Adrenal gland (tissue), 12 donors: ENCODE data around the gene SORBS1. TPM values are rescaled to one million over a fixed set of nuclear protein-coding genes. Genes with fewer than 3 reads are reported as not detected.

Experiments
- DNase-seq, 7 donors: peaks; one replicate each; pipeline ENCODE4 v3.0.0-alpha.2; 2019 to 2020
- H3K27ac ChIP-seq, 5 donors: fragments of 200-600 bp; sonication (generic) in 4 of 5; 1 replicate in 3 of 5; 2 replicates in 2 of 5; pipeline versions ENCODE4 v1.5.1 to v1.8.0; 2016 to 2020; ENCODE audit warnings: mild to moderate bottlenecking in 1 of 5
- H3K27me3 ChIP-seq: fragments of 200-600 bp; 2 replicates; pipeline ENCODE4 v1.8.0; 2021
- H3K36me3 ChIP-seq, 2 donors: fragments of 200-600 bp; replicated peaks in 1 of 2; 1 replicate in 1 of 2; 2 replicates in 1 of 2; pipeline versions ENCODE4 v1.5.1 to v1.8.0; 2018 to 2022
- H3K4me1 ChIP-seq, 2 donors: fragments of 200-600 bp; replicated peaks in 1 of 2; 1 replicate in 1 of 2; 2 replicates in 1 of 2; pipeline versions ENCODE4 v1.5.1 to v1.8.0; 2018 to 2021
- H3K4me3 ChIP-seq, 4 donors: fragments of 200-600 bp; sonication (generic) in 3 of 4; one replicate each; pipeline ENCODE4 v1.5.1; 2016 to 2018
- H3K9me3 ChIP-seq, 3 donors: fragments of 200-600 bp; sonication (generic) in 1 of 3; replicated peaks in 1 of 3; 1 replicate in 2 of 3; 2 replicates in 1 of 3; pipeline versions ENCODE4 v1.5.1 to v1.8.0; 2016 to 2021
- CTCF ChIP-seq, 6 experiments: fragments of 450-650 bp in 4 of 6; fragments of 200-600 bp in 2 of 6; sonication (generic) in 1 of 6; IDR thresholded peaks; 1 replicate in 5 of 6; 2 replicates in 1 of 6; pipeline versions ENCODE4 v1.5.1 to v1.8.0; 2016 to 2021; ENCODE audit warnings: antibody characterized with exemption in 6 of 6, mild to moderate bottlenecking in 2 of 6, moderate library complexity in 1 of 6
- POLR2A ChIP-seq, 2 donors: fragments of 450-650 bp; IDR thresholded peaks; one replicate each; pipeline ENCODE4 v1.6.1; 2017; ENCODE audit warnings: antibody characterized with exemption in 2 of 2, mild to moderate bottlenecking in 2 of 2, moderate library complexity in 1 of 2
- WGBS, 4 donors: extraction: QIAGEN DNeasy Blood & Tissue Kit in 2 of 4; methylation state at CpG; one replicate each; pipeline versions ENCODE4 v1.1.5 to v1.1.7; 2013 to 2017; 5-methylcytosine and 5-hydroxymethylcytosine counted together
- intact Hi-C, 2 donors: fragments of 100-400 bp; cut with DNase I; formaldehyde crosslinking; loops; one replicate each; pipeline versions ENCODE4 v1.14.1 to v1.15.0; 2022 to 2023
- polyA plus RNA-seq, 3 donors: library from polyadenylated mRNA; stranded (reverse); fragments of 200-250 nt in 2 of 3; fragments of 350-450 nt in 1 of 3; fragmentation: Illumina TruSeq in 1 of 3; extraction: RNeasy Lipid Tissue Mini Kit (QIAGEN cat#74804) in 1 of 3; gene quantifications; one replicate each; pipeline ENCODE4 v1.2.3, GENCODE V29; 2013 to 2014
- total RNA-seq, 9 donors: library from RNA; depleted of rRNA in 4 of 9; stranded (reverse); fragments of >200 nt in 4 of 9; fragments of 120-200 nt in 1 of 9; fragmentation: NEBNext Ultra II Directional in 1 of 9; extraction: Animal tissue kit (Norgen Biotek cat#: 25700) in 1 of 9; gene quantifications; one replicate each; pipeline versions ENCODE4 v1.1.0 to v1.2.4, GENCODE V29; 2013 to 2023
- donor health status: healthy with polysubstance abuse.
- donor health status: Bipolar disorder and iron deficiency.
- donor health status: DM: yes; HTN: yes; CAD: no.
- donor health status: DM: no; HTN: no; CAD: no.
- donor health status: DM: no; HTN: no; CAD: no.
- donor health status: DM: yes; HTN: yes; CAD: no.

SORBS1 gene
- total and polyA plus RNA-seq, 12 donors, result 9.5 to 43.4 (median 19.0) TPM

- Histone ChIP-seq H3K4me3 (no peak overlapping the region), H3K36me3 (no peaks in the 10 kb centered on the region), H3K27me3 (no peaks in the 10 kb centered on the region), H3K9me3 (no peaks in the 10 kb centered on the region), H3K4me1 (peaks cover 0 to 5% of the 10 kb centered on the region in 2 donors), H3K27ac (no peak overlapping the region)
- intact Hi-C loops, result no loop called here
- DNase-seq, result no peak
- 70 to 75% (median 73%) methylated on average over 5 of the region's 5 CpGs for WGBS, 4 donors
- no peak for TF ChIP-seq POLR2A (IDR thresholded peaks at IDR 0.05)
- no peak for TF ChIP-seq CTCF (IDR thresholded peaks at IDR 0.05)
Observed at GRCh38 chr10:95567903-95568630, 6.9 kb upstream of the SORBS1 start.

- intact Hi-C loops, result no loop called here
Observed at GRCh38 chr10:95566136-95566535, 5.0 kb upstream of the SORBS1 start.

GRCh38 chr10:95565336-95565735 is 4.2 kb upstream of the SORBS1 start:
- H3K9me3 ChIP-seq, result no peaks in the 10 kb centered on the region
- H3K4me1 ChIP-seq, result peaks cover 0 to 4% of the 10 kb centered on the region in 2 donors
- no peaks in the 10 kb centered on the region for H3K27me3 ChIP-seq
- no peak overlapping the region for H3K4me3 ChIP-seq
- no peak overlapping the region for H3K27ac ChIP-seq
- 76 to 86% (median 82%) methylated on average over 7 of the region's 7 CpGs for WGBS, 4 donors
- H3K36me3 ChIP-seq, result no peaks in the 10 kb centered on the region
- TF ChIP-seq CTCF (IDR thresholded peaks at IDR 0.05), result no peak
- TF ChIP-seq POLR2A (IDR thresholded peaks at IDR 0.05), result no peak
- intact Hi-C loops, result no loop called here
- no peak for DNase-seq

More at GRCh38 chr10:95566136-95566535, 5.0 kb upstream of the SORBS1 start:
- no peaks in the 10 kb centered on the region for H3K27me3 ChIP-seq
- H3K9me3 ChIP-seq, result no peaks in the 10 kb centered on the region
- no peaks in the 10 kb centered on the region for H3K36me3 ChIP-seq
- H3K27ac ChIP-seq, result no peak overlapping the region
- WGBS, 4 donors, result 89 to 93% (median 92%) methylated on average over 6 of the region's 6 CpGs
- no peak for DNase-seq
- TF ChIP-seq CTCF (IDR thresholded peaks at IDR 0.05) (no peak), POLR2A (IDR thresholded peaks at IDR 0.05) (no peak)
- peaks cover 0 to 4% of the 10 kb centered on the region in 2 donors for H3K4me1 ChIP-seq
- no peak overlapping the region for H3K4me3 ChIP-seq

- peaks cover 0 to 4% of the 10 kb centered on the region in 2 donors for H3K4me1 ChIP-seq
- WGBS, 4 donors, result 87 to 96% (median 91%) methylated on average over 7 of the region's 7 CpGs
- no peak for DNase-seq
- intact Hi-C loops, result no loop called here
- H3K27ac ChIP-seq, result no peak overlapping the region
- H3K4me3 ChIP-seq, result no peak overlapping the region
- H3K9me3 ChIP-seq, result no peaks in the 10 kb centered on the region
- no peaks in the 10 kb centered on the region for H3K36me3 ChIP-seq
- no peaks in the 10 kb centered on the region for H3K27me3 ChIP-seq
- TF ChIP-seq POLR2A (IDR thresholded peaks at IDR 0.05) (no peak), CTCF (IDR thresholded peaks at IDR 0.05) (no peak)
Observed at GRCh38 chr10:95564291-95564690, 3.1 kb upstream of the SORBS1 start.
